Trophoblast cell (in vitro differentiated cells and primary cell): ENCODE results near the gene MITF.

Source experiments
- DNase-seq, 2 donors: peaks; one replicate each; pipeline ENCODE4 v3.0.0-alpha.2; 2016
- H2AFZ ChIP-seq: 2 replicates; pipeline ENCODE4 v1.6.1; 2013; ENCODE audit warnings: low read length, moderate library complexity, mild to moderate bottlenecking; ENCODE audit not compliant: insufficient read depth, poor library complexity
- H2AK5ac ChIP-seq: 2 replicates; pipeline ENCODE4 v1.6.1; 2013; ENCODE audit warnings: mild to moderate bottlenecking, low read length
- H2BK120ac ChIP-seq: 2 replicates; pipeline ENCODE4 v1.6.1; 2013; ENCODE audit warnings: low read length, mild to moderate bottlenecking, moderate library complexity; ENCODE audit not compliant: insufficient read depth, poor library complexity
- H2BK12ac ChIP-seq: 2 replicates; pipeline ENCODE4 v1.6.1; 2013; ENCODE audit warnings: mild to moderate bottlenecking, low read length, moderate library complexity
- H2BK5ac ChIP-seq: 2 replicates; pipeline ENCODE4 v1.6.1; 2013; ENCODE audit warnings: low read length, low read depth, moderate library complexity, mild to moderate bottlenecking; ENCODE audit not compliant: poor library complexity
- H3K14ac ChIP-seq: 2 replicates; pipeline ENCODE4 v1.6.1; 2013; ENCODE audit warnings: mild to moderate bottlenecking, low read length
- H3K18ac ChIP-seq: 2 replicates; pipeline ENCODE4 v1.6.1; 2013; ENCODE audit warnings: mild to moderate bottlenecking, low read length
- H3K23ac ChIP-seq: 2 replicates; pipeline ENCODE4 v1.6.1; 2013; ENCODE audit warnings: low read length
- H3K27ac ChIP-seq: 2 replicates; pipeline ENCODE4 v1.5.1; 2013; ENCODE audit warnings: low read depth, mild to moderate bottlenecking, inconsistent platforms, low read length, moderate library complexity
- H3K27me3 ChIP-seq: 2 replicates; pipeline ENCODE4 v1.6.1; 2013; ENCODE audit warnings: inconsistent platforms, mild to moderate bottlenecking, low read length, moderate library complexity; ENCODE audit not compliant: insufficient read depth
- H3K36me3 ChIP-seq, 2 experiments: 1 replicate in 1 of 2; 2 replicates in 1 of 2; pipeline ENCODE4 v1.6.1; 2013; ENCODE audit warnings: low read length in 2 of 2, mild to moderate bottlenecking in 2 of 2, moderate library complexity in 1 of 2; ENCODE audit not compliant: insufficient read depth in 2 of 2, control insufficient read depth in 1 of 2
- H3K4ac ChIP-seq: 2 replicates; pipeline ENCODE4 v1.6.1; 2013; ENCODE audit warnings: low read depth, mild to moderate bottlenecking, low read length, moderate library complexity
- H3K4me1 ChIP-seq, 2 experiments: 1 replicate in 1 of 2; 2 replicates in 1 of 2; pipeline ENCODE4 v1.6.1; 2013; ENCODE audit warnings: low read length in 2 of 2, mild to moderate bottlenecking in 2 of 2, moderate library complexity in 1 of 2; ENCODE audit not compliant: insufficient read depth in 2 of 2, control insufficient read depth in 1 of 2
- H3K4me2 ChIP-seq: 2 replicates; pipeline ENCODE4 v1.6.1; 2013; ENCODE audit warnings: inconsistent platforms, mild to moderate bottlenecking, low read length, moderate library complexity
- H3K4me3 ChIP-seq: 2 replicates; pipeline ENCODE4 v1.5.1; 2013; ENCODE audit warnings: mild to moderate bottlenecking, low read depth, low read length, inconsistent platforms
- H3K79me1 ChIP-seq: one replicate; pipeline ENCODE4 v1.6.1; 2013; ENCODE audit warnings: low read length
- H3K79me2 ChIP-seq: 2 replicates; pipeline ENCODE4 v1.6.1; 2013; ENCODE audit warnings: low read length, mild to moderate bottlenecking; ENCODE audit not compliant: control insufficient read depth, insufficient read depth, poor library complexity
- H3K9ac ChIP-seq: 2 replicates; pipeline ENCODE4 v1.6.1; 2013; ENCODE audit warnings: mild to moderate bottlenecking, low read length
- H3K9me3 ChIP-seq: 2 replicates; pipeline ENCODE4 v1.6.1; 2013; ENCODE audit warnings: low read depth, mild to moderate bottlenecking, control low read depth, inconsistent platforms, low read length; ENCODE audit not compliant: insufficient read depth
- H4K12ac ChIP-seq: 2 replicates; pipeline ENCODE4 v1.6.1; 2013; ENCODE audit warnings: low read depth, mild to moderate bottlenecking, low read length, moderate library complexity
- H4K8ac ChIP-seq: 2 replicates; pipeline ENCODE4 v1.6.1; 2013; ENCODE audit warnings: low read depth, mild to moderate bottlenecking, low read length, moderate library complexity
- H4K91ac ChIP-seq: one replicate; pipeline ENCODE4 v1.6.1; 2013; ENCODE audit warnings: low read depth, mild to moderate bottlenecking, low read length, moderate library complexity
- WGBS: extraction: QIAGEN DNeasy Blood & Tissue Kit; methylation state at CpG from one replicate; pipeline ENCODE4 v1.1.7; 2013; ENCODE audit warnings: missing lambda C conversion rate; ENCODE audit not compliant: insufficient read length, insufficient coverage; ENCODE audit errors: extremely low coverage; 5-methylcytosine and 5-hydroxymethylcytosine counted together

MITF gene

DNA sequence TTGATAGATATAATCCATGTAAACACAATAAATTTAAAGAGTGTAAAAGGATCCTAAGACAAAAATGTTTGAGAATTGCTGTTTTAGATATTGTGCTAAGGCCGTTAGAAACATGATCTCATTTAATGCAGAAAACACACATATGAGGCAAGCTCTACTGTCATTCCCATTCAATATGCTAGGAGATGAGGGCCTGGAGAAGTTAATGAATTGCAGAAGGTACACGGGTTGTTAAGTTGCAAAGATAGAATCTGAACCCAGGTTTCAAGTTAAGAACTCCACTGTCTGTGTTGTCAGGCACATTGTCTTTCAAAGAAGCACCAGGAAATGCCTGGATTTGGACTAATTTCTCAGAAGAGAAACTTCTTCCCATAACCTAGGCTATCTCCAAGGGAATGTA lies 195.1 kb downstream of the MITF start:
- Histone ChIP-seq H3K18ac (no peak overlapping the region), H3K27ac (no peak overlapping the region), H2BK5ac (no peak overlapping the region), H3K79me1 (no peaks in the 10 kb centered on the region), H2AK5ac (no peak overlapping the region), H2BK120ac (no peak overlapping the region), H3K27me3 (no peaks in the 10 kb centered on the region), H4K12ac (no peak overlapping the region), H3K14ac (no peak overlapping the region), H3K4me1 (no peaks in the 10 kb centered on the region), H3K4me2 (no peak overlapping the region), H2AFZ (no peak overlapping the region), H3K9me3 (no peaks in the 10 kb centered on the region), H3K36me3 (no peaks in the 10 kb centered on the region), H3K23ac (no peak overlapping the region), H3K9ac (no peak overlapping the region), H2BK12ac (no peak overlapping the region), H3K4me3 (no peak overlapping the region), H4K8ac (no peak overlapping the region), H4K91ac (no peak overlapping the region), H3K4ac (no peak overlapping the region), H3K79me2 (no peaks in the 10 kb centered on the region)
- DNase-seq, result no peak
- WGBS, result no CpG with 5 or more reads among the region's 2 CpGs

DNA sequence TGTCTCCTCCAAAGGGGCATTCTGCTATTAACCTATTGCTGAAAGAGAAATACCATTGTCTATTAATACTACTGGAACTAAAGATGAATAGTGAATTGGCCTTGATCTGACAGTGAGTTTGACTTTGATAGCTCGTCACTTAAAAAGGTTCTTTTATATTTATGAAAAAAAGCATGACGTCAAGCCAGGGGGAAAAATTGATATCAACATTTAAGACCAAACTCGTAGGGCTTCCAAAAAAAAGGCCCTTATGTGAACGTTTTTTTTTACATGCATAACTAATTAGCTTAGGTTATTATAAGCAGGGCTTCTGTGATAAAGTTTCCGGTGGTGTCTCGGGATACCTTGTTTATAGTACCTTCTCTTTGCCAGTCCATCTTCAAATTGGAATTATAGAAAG lies 197.0 kb downstream of the MITF start:
- no peak overlapping the region for H2BK12ac ChIP-seq
- no peak overlapping the region for H3K23ac ChIP-seq
- H3K36me3 ChIP-seq, result no peaks in the 10 kb centered on the region
- no peak overlapping the region for H2AFZ ChIP-seq
- H2AK5ac ChIP-seq, result no peak overlapping the region
- no peak overlapping the region for H4K8ac ChIP-seq
- H3K4me1 ChIP-seq, result no peaks in the 10 kb centered on the region
- no peak overlapping the region for H3K4me2 ChIP-seq
- H3K9ac ChIP-seq, result no peak overlapping the region
- H3K27me3 ChIP-seq, result no peaks in the 10 kb centered on the region
- WGBS, result no CpG with 5 or more reads among the region's 6 CpGs
- H3K4ac ChIP-seq, result no peak overlapping the region
- H4K12ac ChIP-seq, result no peak overlapping the region
- H4K91ac ChIP-seq, result no peak overlapping the region
- H3K27ac ChIP-seq, result no peak overlapping the region
- no peak overlapping the region for H3K14ac ChIP-seq
- H3K9me3 ChIP-seq, result no peaks in the 10 kb centered on the region
- no peak overlapping the region for H2BK120ac ChIP-seq
- no peak for DNase-seq
- no peak overlapping the region for H3K18ac ChIP-seq
- H3K79me1 ChIP-seq, result no peaks in the 10 kb centered on the region
- no peak overlapping the region for H2BK5ac ChIP-seq
- no peak overlapping the region for H3K4me3 ChIP-seq
- H3K79me2 ChIP-seq, result no peaks in the 10 kb centered on the region

DNA sequence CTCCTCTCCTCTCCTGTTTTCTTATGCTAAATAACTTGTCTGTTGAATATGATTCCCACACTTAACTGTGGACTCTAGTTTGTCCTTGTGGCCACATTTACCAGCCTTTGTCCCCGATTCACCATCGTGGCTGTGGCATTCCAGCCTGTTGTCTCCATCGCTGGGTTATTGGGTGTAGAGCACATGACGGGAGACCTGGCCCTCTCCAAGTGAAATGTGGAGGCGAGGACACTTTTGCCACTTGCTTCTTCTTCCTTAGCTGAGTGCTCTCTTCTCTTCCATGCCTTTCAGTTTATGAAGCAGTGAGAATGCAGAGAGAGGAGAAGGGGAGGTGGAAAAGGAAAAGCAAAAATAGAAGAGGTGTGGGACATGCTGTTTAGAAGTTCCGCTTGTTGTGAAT lies 198.8 kb downstream of the MITF start:
- H3K36me3 ChIP-seq, result no peaks in the 10 kb centered on the region
- no peak overlapping the region for H4K91ac ChIP-seq
- no peak for DNase-seq
- H2BK12ac ChIP-seq, result no peak overlapping the region
- H2AK5ac ChIP-seq, result no peak overlapping the region
- H3K4ac ChIP-seq, result no peak overlapping the region
- H2BK120ac ChIP-seq, result no peak overlapping the region
- H4K8ac ChIP-seq, result no peak overlapping the region
- no peaks in the 10 kb centered on the region for H3K4me1 ChIP-seq
- no peak overlapping the region for H3K23ac ChIP-seq
- H3K79me2 ChIP-seq, result no peaks in the 10 kb centered on the region
- WGBS, result no CpG with 5 or more reads among the region's 6 CpGs
- no peak overlapping the region for H3K9ac ChIP-seq
- no peak overlapping the region for H2BK5ac ChIP-seq
- no peaks in the 10 kb centered on the region for H3K27me3 ChIP-seq
- H2AFZ ChIP-seq, result no peak overlapping the region
- H3K79me1 ChIP-seq, result no peaks in the 10 kb centered on the region
- no peak overlapping the region for H3K4me2 ChIP-seq
- H3K9me3 ChIP-seq, result no peaks in the 10 kb centered on the region
- H3K14ac ChIP-seq, result no peak overlapping the region
- H3K4me3 ChIP-seq, result no peak overlapping the region
- no peak overlapping the region for H3K18ac ChIP-seq
- H4K12ac ChIP-seq, result no peak overlapping the region
- no peak overlapping the region for H3K27ac ChIP-seq

DNA sequence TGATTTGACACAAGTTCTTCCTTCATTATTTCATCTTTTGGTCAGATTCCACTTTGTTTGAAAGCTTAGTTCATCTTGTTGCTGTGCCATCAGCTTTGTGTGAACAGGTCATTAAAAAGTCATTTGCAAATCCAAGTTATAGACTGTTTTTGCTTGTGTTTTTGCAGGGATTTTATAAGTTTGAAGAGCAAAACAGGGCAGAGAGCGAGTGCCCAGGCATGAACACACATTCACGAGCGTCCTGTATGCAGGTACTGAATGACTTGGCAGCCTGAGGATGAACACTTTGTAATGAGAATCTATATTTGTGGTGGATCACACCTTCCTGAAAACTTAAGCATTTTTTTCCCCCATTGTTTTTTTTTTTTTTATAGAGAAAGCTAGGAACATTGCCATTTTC lies 199.7 kb downstream of the MITF start:
- Histone ChIP-seq H4K12ac (no peak overlapping the region), H2AFZ (no peak overlapping the region), H3K18ac (no peak overlapping the region), H3K4me2 (no peak overlapping the region), H3K36me3 (no peaks in the 10 kb centered on the region), H2BK12ac (no peak overlapping the region), H3K27me3 (no peaks in the 10 kb centered on the region), H3K14ac (no peak overlapping the region), H3K4ac (no peak overlapping the region), H4K91ac (no peak overlapping the region), H4K8ac (no peak overlapping the region), H2BK5ac (no peak overlapping the region), H3K79me1 (no peaks in the 10 kb centered on the region), H3K9me3 (no peaks in the 10 kb centered on the region), H3K23ac (no peak overlapping the region), H2BK120ac (no peak overlapping the region), H3K9ac (no peak overlapping the region), H2AK5ac (no peak overlapping the region), H3K4me3 (no peak overlapping the region), H3K27ac (no peak overlapping the region), H3K79me2 (no peaks in the 10 kb centered on the region), H3K4me1 (no peaks in the 10 kb centered on the region)
- no peak for DNase-seq
- WGBS, result no CpG with 5 or more reads among the region's 3 CpGs
